HCT116 (cell line): ENCODE measurements around the gene GALNS. TPM values are rescaled to one million over a fixed set of nuclear protein-coding genes. Genes with fewer than 3 reads are reported as not detected.

Source experiments
- ATAC-seq: fragments of 200-7000 bp; cut with Tn5 transposase; 2 replicates; pipeline ENCODE4 v1.9.1; 2020; ENCODE audit warnings: mild to moderate bottlenecking, moderate library complexity
- BruUV-seq: library from RNA; stranded (reverse); fragments of 400-500 nt; replicated peaks from 2 replicates; lab custom pipeline; 2021; lab: Mats Ljungman, UMichigan
- CTCF ChIA-PET: fragments of 300-600 bp; sonication (Branson Sonifier 250); formaldehyde crosslinking; loops from one replicate; lab custom pipeline; 2021; ENCODE audit warnings: antibody characterized with exemption; lab: Charles Lee
- POLR2A ChIA-PET: fragments of 300-600, 350-600 bp; sonication (Branson Sonifier 250); formaldehyde crosslinking; loops from one replicate; lab custom pipeline; 2021; ENCODE audit warnings: antibody characterized with exemption; lab: Charles Lee
- RAD21 ChIA-PET, 2 experiments: fragments of 300-600 bp; sonication (Branson Sonifier 250); formaldehyde crosslinking; loops; one replicate each; lab custom pipeline; 2023; ENCODE audit warnings: low total read pairs in 2 of 2; ENCODE audit not compliant: uncharacterized antibody in 2 of 2, unreplicated experiment in 2 of 2, low non-redundant PET in 1 of 2; lab: Charles Lee
- DNase-seq: peaks from one replicate; pipeline ENCODE4 v3.0.0-alpha.2; 2010; ENCODE audit warnings: low read depth, low spot score
- H2AFZ ChIP-seq: fragments of 200-600 bp; shearing (Covaris generic), sonication (generic); 2 replicates; pipeline ENCODE4 v1.6.1; 2017; ENCODE audit warnings: low read depth, mixed run types, mixed read lengths, antibody characterized with exemption, low read length; ENCODE audit not compliant: poor library complexity, severe bottlenecking
- H3K27ac ChIP-seq: 2 replicates; pipeline ENCODE4 v1.5.1; 2012; ENCODE audit warnings: low read depth, low read length
- H3K27me3 ChIP-seq: fragments of 200-600 bp; sonication (generic); 2 replicates; pipeline ENCODE4 v1.6.1; 2016; ENCODE audit warnings: mixed run types, low read length, mixed read lengths; ENCODE audit not compliant: insufficient read depth
- H3K36me3 ChIP-seq, 2 experiments: fragments of 200-500 bp in 1 of 2; fragments of 200-600 bp in 1 of 2; sonication (Bioruptor generic) in 1 of 2; sonication (generic) in 1 of 2; 2 replicates each; pipeline versions ENCODE4 v1.5.1 to v1.6.1; 2014 to 2016; ENCODE audit warnings: low read length in 2 of 2, inconsistent platforms in 1 of 2, mixed read lengths in 1 of 2, mixed run types in 1 of 2; ENCODE audit not compliant: insufficient read depth in 2 of 2, control insufficient read depth in 1 of 2
- H3K4me1 ChIP-seq, 2 experiments: fragments of 200-600 bp in 1 of 2; sonication (generic) in 1 of 2; 2 replicates each; pipeline versions ENCODE4 v1.5.1 to v1.6.1; 2012 to 2017; ENCODE audit warnings: low read length in 2 of 2, inconsistent platforms in 1 of 2, mild to moderate bottlenecking in 1 of 2, mixed read lengths in 1 of 2, mixed run types in 1 of 2, moderate library complexity in 1 of 2; ENCODE audit not compliant: insufficient read depth in 2 of 2, control insufficient read depth in 1 of 2
- H3K4me2 ChIP-seq: fragments of 200-600 bp; sonication (generic); 2 replicates; pipeline ENCODE4 v1.6.1; 2017; ENCODE audit warnings: mixed run types, low read length, mixed read lengths
- H3K4me3 ChIP-seq, 2 experiments: fragments of 200-600 bp in 1 of 2; sonication (generic) in 1 of 2; replicated peaks in 1 of 2; 2 replicates each; pipeline ENCODE4 v1.5.1; 2011 to 2016; ENCODE audit warnings: low read length in 2 of 2, control low read depth in 1 of 2, low read depth in 1 of 2, mild to moderate bottlenecking in 1 of 2, mixed read lengths in 1 of 2, mixed run types in 1 of 2
- H3K79me2 ChIP-seq: fragments of 200-600 bp; sonication (generic); 2 replicates; pipeline ENCODE4 v1.6.1; 2017; ENCODE audit warnings: mild to moderate bottlenecking, mixed run types, low read length, moderate library complexity, mixed read lengths; ENCODE audit not compliant: insufficient read depth
- H3K9ac ChIP-seq: fragments of 200-600 bp; sonication (generic); 2 replicates; pipeline ENCODE4 v1.6.1; 2016; ENCODE audit warnings: low read length, mixed read lengths
- H3K9me2 ChIP-seq: fragments of 200-600 bp; sonication (generic), shearing (Covaris generic); 2 replicates; pipeline ENCODE4 v1.6.1; 2017; ENCODE audit warnings: mixed run types, mild to moderate bottlenecking, moderate library complexity; ENCODE audit not compliant: insufficient read depth
- H3K9me3 ChIP-seq, 2 experiments: fragments of 200-500 bp in 1 of 2; fragments of 200-600 bp in 1 of 2; sonication (Bioruptor generic) in 1 of 2; sonication (generic) in 1 of 2; 2 replicates each; pipeline ENCODE4 v1.6.1; 2014 to 2017; ENCODE audit warnings: low read length in 2 of 2, mixed read lengths in 2 of 2, inconsistent platforms in 1 of 2, low read depth in 1 of 2, mild to moderate bottlenecking in 1 of 2, mixed run types in 1 of 2, moderate library complexity in 1 of 2; ENCODE audit not compliant: control insufficient read depth in 1 of 2, insufficient read depth in 1 of 2
- H4K20me1 ChIP-seq: fragments of 200-600 bp; sonication (generic), shearing (Covaris generic); 2 replicates; pipeline ENCODE4 v1.6.1; 2017; ENCODE audit warnings: mixed run types, mild to moderate bottlenecking, moderate library complexity; ENCODE audit not compliant: insufficient read depth
- CBX3 ChIP-seq: IDR thresholded peaks from 2 replicates; pipeline ENCODE4 v1.6.1; 2012; ENCODE audit warnings: low read depth
- CEBPB ChIP-seq: IDR thresholded peaks from 2 replicates; pipeline ENCODE4 v1.6.1; 2012; ENCODE audit warnings: low read depth
- EGR1 ChIP-seq: IDR thresholded peaks from 2 replicates; pipeline ENCODE4 v1.6.1; 2012; ENCODE audit warnings: low read depth
- ELF1 ChIP-seq: IDR thresholded peaks from 2 replicates; pipeline ENCODE4 v1.6.1; 2012; ENCODE audit warnings: low read depth, borderline replicate concordance
- EZH2 ChIP-seq: fragments of 200-600 bp; sonication (generic); IDR thresholded peaks from 2 replicates; pipeline ENCODE4 v1.6.1; 2017; ENCODE audit warnings: antibody characterized with exemption, mixed run types
- EZH2phosphoT487 ChIP-seq: fragments of 200-600 bp; IDR thresholded peaks from 2 replicates; pipeline ENCODE4 v1.6.1; 2018; ENCODE audit warnings: antibody characterized with exemption, borderline replicate concordance
- FOSL1 ChIP-seq: IDR thresholded peaks from 2 replicates; pipeline ENCODE4 v1.6.1; 2012; ENCODE audit warnings: low read depth
- JUND ChIP-seq: IDR thresholded peaks from 2 replicates; pipeline ENCODE4 v1.6.1; 2012
- POLR2AphosphoS5 ChIP-seq: IDR thresholded peaks from 2 replicates; pipeline ENCODE4 v1.6.1; 2011; ENCODE audit warnings: mild to moderate bottlenecking, low read depth, low read length, moderate library complexity
- SIN3A ChIP-seq: IDR thresholded peaks from 2 replicates; pipeline ENCODE4 v1.6.1; 2012; ENCODE audit warnings: low read depth
- SRF ChIP-seq: IDR thresholded peaks from 2 replicates; pipeline ENCODE4 v1.6.1; 2012; ENCODE audit warnings: low read depth
- YY1 ChIP-seq: IDR thresholded peaks from 2 replicates; pipeline ENCODE4 v1.6.1; 2011; ENCODE audit warnings: low read length, low read depth, moderate library complexity, mild to moderate bottlenecking; ENCODE audit not compliant: insufficient replicate concordance; ENCODE audit errors: extremely low read depth
- ZFX ChIP-seq: fragments of 450-650 bp; IDR thresholded peaks from 2 replicates; pipeline ENCODE4 v1.6.1; 2017
- ZNF274 ChIP-seq: fragments of 200-500 bp; sonication (Bioruptor generic); IDR thresholded peaks from 2 replicates; pipeline ENCODE4 v1.6.1; 2014; ENCODE audit warnings: mild to moderate bottlenecking, low read depth, low read length, inconsistent platforms
- intact Hi-C: fragments of 100-400 bp; cut with micrococcal nuclease; formaldehyde crosslinking; loops from 2 replicates; pipeline ENCODE4 v1.10.0; 2022
- total RNA-seq: library from RNA; stranded (reverse); gene quantifications from one replicate; pipeline ENCODE4 v1.2.1, GENCODE V29; 2021; ENCODE audit not compliant: unreplicated experiment
- TF ChIP-seq, protein P1 (sequence below): IDR thresholded peaks from 2 replicates; pipeline ENCODE4 v1.6.1; 2012
- TF ChIP-seq, protein P2 (sequence below): IDR thresholded peaks from 2 replicates; pipeline ENCODE4 v1.6.1; 2012; ENCODE audit warnings: low read depth
- TF ChIP-seq, protein P3 (sequence below): IDR thresholded peaks from 2 replicates; pipeline ENCODE4 v1.6.1; 2012

Gene GALNS
- total RNA-seq, 1 experiment from 2014 or later, result 44.6 TPM

DNA sequence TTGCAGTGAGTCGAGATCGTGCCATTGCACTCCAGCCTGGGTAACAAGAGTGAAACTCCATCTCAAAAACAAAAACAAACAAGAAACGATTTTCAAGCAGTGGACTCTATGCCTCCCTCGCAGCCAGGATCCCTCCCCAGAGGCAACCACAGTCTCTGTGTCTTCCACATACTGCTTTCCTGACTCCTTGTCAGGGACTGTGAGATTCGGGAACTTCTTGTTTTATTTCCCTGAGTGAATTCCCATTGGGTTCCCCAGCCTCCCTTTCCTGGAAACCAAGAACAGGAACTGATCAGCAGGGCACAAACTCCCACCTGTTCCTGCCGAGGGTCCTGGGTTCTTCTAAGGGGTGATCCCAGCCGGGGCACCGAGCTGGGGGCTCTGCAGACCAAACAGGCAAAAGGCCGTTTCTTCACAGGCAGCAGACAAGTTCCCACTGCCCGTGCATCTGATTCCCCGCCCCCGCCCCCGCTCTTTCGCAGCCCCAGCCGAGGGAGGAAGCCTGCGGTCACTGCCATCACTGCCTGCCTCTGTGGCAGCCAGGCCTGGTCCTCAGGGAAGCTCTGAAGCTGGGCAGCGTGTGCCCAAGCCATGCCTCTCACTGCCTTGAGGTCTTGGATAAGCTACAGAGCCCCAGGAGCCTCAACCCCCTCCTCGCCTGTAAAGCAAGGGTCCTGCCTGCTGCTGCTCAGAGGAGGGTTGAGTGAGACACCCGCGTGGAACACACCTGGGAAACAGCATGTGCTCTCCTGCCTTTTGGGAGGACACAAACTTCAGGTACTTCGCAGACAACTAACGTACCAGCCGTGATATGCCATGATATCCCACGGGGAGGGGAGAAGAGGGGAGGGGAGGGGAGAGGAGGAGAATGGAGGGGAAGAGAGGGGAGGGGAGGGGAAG lies 66.2 kb downstream of the GALNS start:
- H3K9me2 ChIP-seq, result no peaks in the 10 kb centered on the region
- CTCF ChIA-PET, result no interaction called here
- POLR2A ChIA-PET, result no interaction called here
- no peaks in the 10 kb centered on the region for H3K9me3 ChIP-seq
- intact Hi-C loops, result no loop called here
- DNase-seq (no peak), ATAC-seq (no peak)
- H3K79me2 ChIP-seq, result no peaks in the 10 kb centered on the region; the same call in 1 of the 2 replicates
- RAD21 ChIA-PET, result no interaction called here
- H3K27me3 ChIP-seq, result no peaks in the 10 kb centered on the region
- H4K20me1 ChIP-seq, result no peaks in the 10 kb centered on the region
- TF ChIP-seq CEBPB, result no peak
- TF ChIP-seq, protein P1, sequence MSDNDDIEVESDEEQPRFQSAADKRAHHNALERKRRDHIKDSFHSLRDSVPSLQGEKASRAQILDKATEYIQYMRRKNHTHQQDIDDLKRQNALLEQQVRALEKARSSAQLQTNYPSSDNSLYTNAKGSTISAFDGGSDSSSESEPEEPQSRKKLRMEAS, result no peak
- no peak for TF ChIP-seq SRF
- TF ChIP-seq EZH2phosphoT487, result no peak
- TF ChIP-seq ELF1, result no peak
- no peak for TF ChIP-seq ZFX
- no peak overlapping the region for H3K27ac ChIP-seq
- H3K4me3 ChIP-seq, result no peak overlapping the region
- no TSS peak for BruUV-seq
- peaks cover 7 to 15% of the 10 kb centered on the region in 2 experiments for H3K4me1 ChIP-seq
- no peak overlapping the region for H3K4me2 ChIP-seq
- H3K36me3 ChIP-seq, result no peaks in the 10 kb centered on the region
- no peak overlapping the region for H2AFZ ChIP-seq
- no peak overlapping the region for H3K9ac ChIP-seq

DNA sequence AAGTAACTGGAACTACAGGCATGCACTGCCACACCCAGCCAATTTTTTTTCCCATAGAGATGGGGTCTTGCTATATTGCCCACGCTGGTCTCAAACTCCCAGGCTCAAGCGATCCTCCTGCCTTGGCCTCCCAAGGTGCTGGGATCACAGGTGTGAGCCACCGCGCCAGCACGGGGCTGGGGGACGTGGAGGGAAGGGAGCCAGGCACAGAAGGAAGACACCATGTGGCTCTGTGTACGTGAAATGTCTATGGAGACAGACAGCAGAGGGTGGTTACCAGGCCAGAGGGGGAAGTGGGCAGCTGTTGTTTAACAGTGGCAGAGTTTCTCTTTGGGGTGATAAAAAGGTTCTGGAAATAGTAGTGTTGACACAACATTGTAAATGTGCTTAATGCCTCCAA lies 67.2 kb downstream of the GALNS start:
- POLR2A ChIA-PET, result no interaction called here

More for the DNA sequence above, 67.2 kb downstream of the GALNS start:
- H3K4me2 ChIP-seq, result no peak overlapping the region
- ChIA-PET CTCF (interaction anchor here (1.1 kb wide), 1 partner anchor 52 kb away, joined by 3 read pairs; no protein-coding TSS in a partner anchor), RAD21 (no interaction called here)
- no TSS peak for BruUV-seq
- ATAC-seq, result no peak
- no peaks in the 10 kb centered on the region for H3K27me3 ChIP-seq
- no peak overlapping the region for H3K4me3 ChIP-seq
- DNase-seq, result no peak
- H3K79me2 ChIP-seq, result peaks cover 4% of the 10 kb centered on the region
- no peaks in the 10 kb centered on the region for H3K36me3 ChIP-seq
- H3K9me3 ChIP-seq, result no peaks in the 10 kb centered on the region
- no peak overlapping the region for H3K9ac ChIP-seq
- no peaks in the 10 kb centered on the region for H3K9me2 ChIP-seq
- H2AFZ ChIP-seq, result no peak overlapping the region
- no peaks in the 10 kb centered on the region for H4K20me1 ChIP-seq
- intact Hi-C loops, result no loop called here
- H3K27ac ChIP-seq, result no peak overlapping the region
- TF ChIP-seq EZH2 (no peak), FOSL1 (no peak), YY1 (no peak), SIN3A (no peak), JUND (no peak), CBX3 (no peak), EGR1 (no peak), SRF (no peak), POLR2AphosphoS5 (no peak), ZNF274 (no peak), CEBPB (no peak)
- TF ChIP-seq, protein P2, sequence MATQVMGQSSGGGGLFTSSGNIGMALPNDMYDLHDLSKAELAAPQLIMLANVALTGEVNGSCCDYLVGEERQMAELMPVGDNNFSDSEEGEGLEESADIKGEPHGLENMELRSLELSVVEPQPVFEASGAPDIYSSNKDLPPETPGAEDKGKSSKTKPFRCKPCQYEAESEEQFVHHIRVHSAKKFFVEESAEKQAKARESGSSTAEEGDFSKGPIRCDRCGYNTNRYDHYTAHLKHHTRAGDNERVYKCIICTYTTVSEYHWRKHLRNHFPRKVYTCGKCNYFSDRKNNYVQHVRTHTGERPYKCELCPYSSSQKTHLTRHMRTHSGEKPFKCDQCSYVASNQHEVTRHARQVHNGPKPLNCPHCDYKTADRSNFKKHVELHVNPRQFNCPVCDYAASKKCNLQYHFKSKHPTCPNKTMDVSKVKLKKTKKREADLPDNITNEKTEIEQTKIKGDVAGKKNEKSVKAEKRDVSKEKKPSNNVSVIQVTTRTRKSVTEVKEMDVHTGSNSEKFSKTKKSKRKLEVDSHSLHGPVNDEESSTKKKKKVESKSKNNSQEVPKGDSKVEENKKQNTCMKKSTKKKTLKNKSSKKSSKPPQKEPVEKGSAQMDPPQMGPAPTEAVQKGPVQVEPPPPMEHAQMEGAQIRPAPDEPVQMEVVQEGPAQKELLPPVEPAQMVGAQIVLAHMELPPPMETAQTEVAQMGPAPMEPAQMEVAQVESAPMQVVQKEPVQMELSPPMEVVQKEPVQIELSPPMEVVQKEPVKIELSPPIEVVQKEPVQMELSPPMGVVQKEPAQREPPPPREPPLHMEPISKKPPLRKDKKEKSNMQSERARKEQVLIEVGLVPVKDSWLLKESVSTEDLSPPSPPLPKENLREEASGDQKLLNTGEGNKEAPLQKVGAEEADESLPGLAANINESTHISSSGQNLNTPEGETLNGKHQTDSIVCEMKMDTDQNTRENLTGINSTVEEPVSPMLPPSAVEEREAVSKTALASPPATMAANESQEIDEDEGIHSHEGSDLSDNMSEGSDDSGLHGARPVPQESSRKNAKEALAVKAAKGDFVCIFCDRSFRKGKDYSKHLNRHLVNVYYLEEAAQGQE, result no peak
- TF ChIP-seq, protein P3, sequence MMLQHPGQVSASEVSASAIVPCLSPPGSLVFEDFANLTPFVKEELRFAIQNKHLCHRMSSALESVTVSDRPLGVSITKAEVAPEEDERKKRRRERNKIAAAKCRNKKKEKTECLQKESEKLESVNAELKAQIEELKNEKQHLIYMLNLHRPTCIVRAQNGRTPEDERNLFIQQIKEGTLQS, result no peak
- peaks cover 7 to 19% of the 10 kb centered on the region in 2 experiments for H3K4me1 ChIP-seq
